ENCODE measurements around the gene OBSCN. TPM values are rescaled to one million over a fixed set of nuclear protein-coding genes. Genes with fewer than 3 reads are reported as not detected.

The OBSCN gene
- total and polyA plus RNA-seq, 2 of the 4 experiments (the other 2 are of a cell fraction) = 4.1 to 9.5 TPM

GRCh38 chr1:228299211-228299610, 91.4 kb downstream of the OBSCN start:
- no peaks in the 10 kb centered on the region for H4K20me1 ChIP-seq (ENCODE audit: insufficient read depth, low read length)
- H3K4me1 ChIP-seq (ENCODE audit: control insufficient read depth, insufficient read depth, low read length) = no peaks in the 10 kb centered on the region
- ChIA-PET POLR2A (ENCODE audit: unreplicated experiment) (no interaction called here), CTCF (no interaction called here)
- no peak overlapping the region for H3K4me3 ChIP-seq (ENCODE audit: insufficient read depth, low read depth, low read length)
- intact Hi-C loops (cut with micrococcal nuclease) = no loop called here
- H2BK5ac ChIP-seq (ENCODE audit: low read depth, low read length, poor library complexity, severe bottlenecking) = no peak overlapping the region
- no peak overlapping the region for H2BK120ac ChIP-seq (ENCODE audit: low read depth, low read length)
- no peak overlapping the region for H3K18ac ChIP-seq (ENCODE audit: low read depth, low read length)
- no peak overlapping the region for H3K4ac ChIP-seq (ENCODE audit: low read depth, low read length)
- H2BK20ac ChIP-seq (ENCODE audit: low read depth, low read length) = no peak overlapping the region
- H2AFZ ChIP-seq (replicated peaks; ENCODE audit: low read length, poor library complexity) = no peak overlapping the region
- in situ Hi-C loops (cut with MboI; ENCODE audit: low sequenced_read_pairs) = no loop called here
- no peak overlapping the region for H2AK5ac ChIP-seq (ENCODE audit: low read depth, low read length)
- TF ChIP-seq CHD1 (IDR thresholded peaks at IDR 0.05; ENCODE audit: low read depth, low read length) = no peak
- TF ChIP-seq BHLHE40 (IDR thresholded peaks at IDR 0.05; ENCODE audit: low read depth, low read length) = no peak
- TF ChIP-seq RAD21 (IDR thresholded peaks at IDR 0.05; ENCODE audit: low read length) = no peak
- TF ChIP-seq CEBPB (IDR thresholded peaks at IDR 0.05; ENCODE audit: low read depth, low read length) = no peak
- TF ChIP-seq RCOR1 (IDR thresholded peaks at IDR 0.05; ENCODE audit: insufficient replicate concordance, low read length) = no peak
- TF ChIP-seq NFE2L2 (IDR thresholded peaks at IDR 0.05; ENCODE audit: low read depth, low read length) = no peak
- no peak for TF ChIP-seq MXI1 (IDR thresholded peaks at IDR 0.05; ENCODE audit: borderline replicate concordance, low read depth, low read length)
- no peak for TF ChIP-seq SMC3 (IDR thresholded peaks at IDR 0.05; ENCODE audit: low read depth, low read length)
- TF ChIP-seq USF2 (IDR thresholded peaks at IDR 0.05; ENCODE audit: low read depth, low read length) = no peak
- no peak for TF ChIP-seq POLR2A (IDR thresholded peaks at IDR 0.05; ENCODE audit: low read depth, low read length)
- TF ChIP-seq RFX5 (IDR thresholded peaks at IDR 0.05; ENCODE audit: low read depth, low read length) = no peak
- no peak for TF ChIP-seq ELK1 (IDR thresholded peaks at IDR 0.05; ENCODE audit: borderline replicate concordance, low read depth, low read length)
- no peak for TF ChIP-seq MAZ (IDR thresholded peaks at IDR 0.05; ENCODE audit: borderline replicate concordance, low read depth, low read length)
- dilution Hi-C loops (cut with HindIII; ENCODE audit: low sequenced_read_pairs, unreplicated experiment) = no loop called here
- no peak overlapping the region for H3K27ac ChIP-seq (ENCODE audit: insufficient read depth, low read length)
- H2BK15ac ChIP-seq (ENCODE audit: low read depth, low read length) = no peak overlapping the region
- H3K27me3 ChIP-seq (ENCODE audit: control insufficient read depth, insufficient read depth, low read length) = no peaks in the 10 kb centered on the region
- no CpG with 5 or more reads among the region's 2 CpGs for WGBS, 2 experiments (ENCODE audit: extremely low coverage in 2 of 2, insufficient read length in 1 of 2)
- no peak overlapping the region for H4K5ac ChIP-seq (ENCODE audit: low read depth, low read length)
- no peak overlapping the region for H4K91ac ChIP-seq (ENCODE audit: insufficient read depth, low read depth, low read length)
- H3K23ac ChIP-seq (ENCODE audit: low read depth, low read length) = no peak overlapping the region
- no peak overlapping the region for H3K14ac ChIP-seq (replicated peaks; ENCODE audit: low read depth, low read length)
- DNase-seq = no peak
- H3K36me3 ChIP-seq (ENCODE audit: control insufficient read depth, insufficient read depth, low read length) = peaks cover 31% of the 10 kb centered on the region
- H3K9ac ChIP-seq (ENCODE audit: low read depth, low read length) = no peak overlapping the region
- no peak overlapping the region for H4K8ac ChIP-seq (ENCODE audit: low read depth in 2 of 2, low read length in 2 of 2)
- no peak overlapping the region for H3K4me2 ChIP-seq (ENCODE audit: low read depth, low read length)
- no TSS peak for BruUV-seq (replicated peaks)
- no peaks in the 10 kb centered on the region for H3K9me1 ChIP-seq (ENCODE audit: insufficient read depth, low read length)
- H3K9me3 ChIP-seq (ENCODE audit: control insufficient read depth, insufficient read depth, low read length) = peaks cover 18% of the 10 kb centered on the region
- no peaks in the 10 kb centered on the region for H3K79me1 ChIP-seq (ENCODE audit: low read depth in 1 of 2, low read length in 2 of 2)
- no peak overlapping the region for H2AK9ac ChIP-seq (replicated peaks; ENCODE audit: low read depth, low read length, poor library complexity)
- no peak overlapping the region for H3K56ac ChIP-seq (ENCODE audit: extremely low read depth, insufficient read depth, low read length)
- ATAC-seq (ENCODE audit: low read depth) = no peak
